Right lobe of liver (tissue), 4 donors: Measurements from ENCODE around the gene MAPK12.

Experiments used
- POLR2A ChIP-seq: fragments of 450-650 bp; IDR thresholded peaks from one replicate; pipeline ENCODE4 v1.6.1; 2017; ENCODE audit warnings: antibody characterized with exemption, mild to moderate bottlenecking
- TF ChIP-seq, protein P1 (sequence below), 4 donors: fragments of 200-600 bp in 3 of 4; fragments of 450-650 bp in 1 of 4; IDR thresholded peaks; one replicate each; pipeline versions ENCODE4 v1.5.1 to v1.8.0; 2016 to 2022; ENCODE audit warnings: antibody characterized with exemption in 4 of 4, mild to moderate bottlenecking in 2 of 4
- donor health status: DM: no; HTN: no; CAD: no.
- donor health status: DM: no; HTN: no; CAD: no.
- donor health status: DM: no; HTN: yes; CAD: no.

DNA sequence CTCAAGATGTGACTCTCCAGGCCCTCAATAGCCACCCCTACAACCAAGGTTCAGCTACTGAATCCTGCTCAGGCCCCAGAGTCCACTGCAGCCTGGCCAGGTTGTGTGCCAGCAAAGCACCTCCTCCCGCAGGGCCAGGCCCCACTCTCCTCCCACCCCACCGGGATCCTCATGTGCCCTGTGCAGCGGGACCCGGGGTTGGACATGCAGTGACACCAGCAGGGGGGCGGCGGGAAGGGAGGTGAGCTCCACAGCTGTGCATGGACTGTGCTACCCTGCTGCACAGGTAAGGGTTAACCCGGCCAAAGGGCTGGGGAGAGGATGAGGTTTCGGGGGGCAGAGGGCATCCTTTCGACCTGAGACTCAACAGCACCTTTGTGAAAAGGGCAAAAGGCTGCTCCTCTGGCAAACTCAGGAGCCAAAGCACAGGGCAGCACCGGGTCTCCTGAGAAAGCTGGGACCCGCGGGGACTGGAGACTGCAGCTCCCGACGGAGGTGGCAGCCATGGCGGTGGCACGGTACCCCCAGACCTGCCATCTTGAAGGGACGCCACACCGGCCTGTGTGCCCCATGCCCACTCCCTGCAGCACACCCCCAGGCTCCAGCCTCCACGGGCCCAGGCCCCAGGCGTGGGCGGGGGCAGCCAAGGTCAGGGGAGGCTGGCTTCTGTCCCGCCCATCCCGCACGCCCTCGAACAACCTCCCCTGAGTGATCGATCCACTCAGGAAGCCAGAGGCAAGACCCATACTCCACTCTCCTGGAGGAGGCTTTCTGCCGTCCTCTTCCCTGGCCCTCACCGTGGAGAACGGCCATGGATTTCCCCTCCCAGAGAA, 35.4 kb upstream of the MAPK12 start:
- TF ChIP-seq, protein P1, sequence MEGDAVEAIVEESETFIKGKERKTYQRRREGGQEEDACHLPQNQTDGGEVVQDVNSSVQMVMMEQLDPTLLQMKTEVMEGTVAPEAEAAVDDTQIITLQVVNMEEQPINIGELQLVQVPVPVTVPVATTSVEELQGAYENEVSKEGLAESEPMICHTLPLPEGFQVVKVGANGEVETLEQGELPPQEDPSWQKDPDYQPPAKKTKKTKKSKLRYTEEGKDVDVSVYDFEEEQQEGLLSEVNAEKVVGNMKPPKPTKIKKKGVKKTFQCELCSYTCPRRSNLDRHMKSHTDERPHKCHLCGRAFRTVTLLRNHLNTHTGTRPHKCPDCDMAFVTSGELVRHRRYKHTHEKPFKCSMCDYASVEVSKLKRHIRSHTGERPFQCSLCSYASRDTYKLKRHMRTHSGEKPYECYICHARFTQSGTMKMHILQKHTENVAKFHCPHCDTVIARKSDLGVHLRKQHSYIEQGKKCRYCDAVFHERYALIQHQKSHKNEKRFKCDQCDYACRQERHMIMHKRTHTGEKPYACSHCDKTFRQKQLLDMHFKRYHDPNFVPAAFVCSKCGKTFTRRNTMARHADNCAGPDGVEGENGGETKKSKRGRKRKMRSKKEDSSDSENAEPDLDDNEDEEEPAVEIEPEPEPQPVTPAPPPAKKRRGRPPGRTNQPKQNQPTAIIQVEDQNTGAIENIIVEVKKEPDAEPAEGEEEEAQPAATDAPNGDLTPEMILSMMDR (IDR thresholded peaks at IDR 0.05) = no peak
- no peak for TF ChIP-seq POLR2A
